Mucosa of stomach (tissue), 1 donor: ENCODE data around the gene SET.

Experiments
- H3K27me3 ChIP-seq: one replicate; pipeline ENCODE4 v1.7.0; 2013; ENCODE audit warnings: mild to moderate bottlenecking, low read length; ENCODE audit not compliant: control insufficient read depth, insufficient read depth
- H3K36me3 ChIP-seq: one replicate; pipeline ENCODE4 v1.7.0; 2013; ENCODE audit warnings: low read length; ENCODE audit not compliant: control insufficient read depth, insufficient read depth
- H3K4me1 ChIP-seq: one replicate; pipeline ENCODE4 v1.7.0; 2013; ENCODE audit warnings: mild to moderate bottlenecking, low read length; ENCODE audit not compliant: control insufficient read depth, insufficient read depth
- H3K4me3 ChIP-seq: one replicate; pipeline ENCODE4 v1.7.0; 2013; ENCODE audit warnings: low read length
- H3K9ac ChIP-seq: one replicate; pipeline ENCODE4 v1.7.0; 2013; ENCODE audit warnings: mild to moderate bottlenecking, low read length, moderate library complexity
- H3K9me3 ChIP-seq: one replicate; pipeline ENCODE4 v1.7.0; 2013; ENCODE audit warnings: mild to moderate bottlenecking, low read length, moderate library complexity; ENCODE audit not compliant: control insufficient read depth
- donor health status: Pancreatic carcinoma.

SET gene

GRCh38 chr9:128729766-128730517, 40.9 kb downstream of the SET start:
- Histone ChIP-seq H3K27me3 (no peaks in the 10 kb centered on the region), H3K36me3 (no peaks in the 10 kb centered on the region), H3K4me3 (no peak overlapping the region), H3K9me3 (no peaks in the 10 kb centered on the region), H3K4me1 (peaks cover 2% of the 10 kb centered on the region), H3K9ac (no peak overlapping the region)

GRCh38 chr9:128731093-128731492, 42.1 kb downstream of the SET start:
- no peaks in the 10 kb centered on the region for H3K36me3 ChIP-seq
- no peaks in the 10 kb centered on the region for H3K4me1 ChIP-seq
- no peak overlapping the region for H3K9ac ChIP-seq
- H3K4me3 ChIP-seq = no peak overlapping the region
- H3K27me3 ChIP-seq = no peaks in the 10 kb centered on the region
- H3K9me3 ChIP-seq = no peaks in the 10 kb centered on the region

- no peaks in the 10 kb centered on the region for H3K27me3 ChIP-seq
- no peaks in the 10 kb centered on the region for H3K36me3 ChIP-seq
- H3K9me3 ChIP-seq = no peaks in the 10 kb centered on the region
- no peak overlapping the region for H3K4me3 ChIP-seq
- H3K9ac ChIP-seq = no peak overlapping the region
- H3K4me1 ChIP-seq = no peaks in the 10 kb centered on the region
These were observed 42.7 kb downstream of the SET start for GRCh38 chr9:128731691-128732090.

- Histone ChIP-seq H3K4me3 (no peak overlapping the region), H3K36me3 (no peaks in the 10 kb centered on the region), H3K27me3 (no peaks in the 10 kb centered on the region), H3K4me1 (no peaks in the 10 kb centered on the region), H3K9ac (no peak overlapping the region), H3K9me3 (no peaks in the 10 kb centered on the region)
These were observed 43.6 kb downstream of the SET start for GRCh38 chr9:128732576-128732975.

- Histone ChIP-seq H3K4me1 (no peaks in the 10 kb centered on the region), H3K9me3 (no peaks in the 10 kb centered on the region), H3K27me3 (no peaks in the 10 kb centered on the region), H3K9ac (no peak overlapping the region), H3K4me3 (no peak overlapping the region), H3K36me3 (no peaks in the 10 kb centered on the region)
These were observed 44.2 kb downstream of the SET start for GRCh38 chr9:128733256-128733655.

- Histone ChIP-seq H3K4me1 (no peaks in the 10 kb centered on the region), H3K9me3 (no peaks in the 10 kb centered on the region), H3K9ac (no peak overlapping the region), H3K27me3 (no peaks in the 10 kb centered on the region), H3K36me3 (peaks cover 4% of the 10 kb centered on the region), H3K4me3 (no peak overlapping the region)
These were observed 46.4 kb downstream of the SET start for GRCh38 chr9:128735373-128735772.

- H3K9ac ChIP-seq = no peak overlapping the region
- no peak overlapping the region for H3K4me3 ChIP-seq
- no peaks in the 10 kb centered on the region for H3K4me1 ChIP-seq
- H3K36me3 ChIP-seq = peaks cover 4% of the 10 kb centered on the region
- H3K9me3 ChIP-seq = no peaks in the 10 kb centered on the region
- no peaks in the 10 kb centered on the region for H3K27me3 ChIP-seq
These were observed 53.4 kb downstream of the SET start for GRCh38 chr9:128742401-128742800.

GRCh38 chr9:128743421-128743820, 54.4 kb downstream of the SET start:
- Histone ChIP-seq H3K27me3 (no peaks in the 10 kb centered on the region), H3K36me3 (peaks cover 4% of the 10 kb centered on the region), H3K9ac (no peak overlapping the region), H3K4me3 (no peak overlapping the region), H3K9me3 (no peaks in the 10 kb centered on the region), H3K4me1 (no peaks in the 10 kb centered on the region)
